ENCODE results near the gene KRTAP12-3. TPM values are rescaled to one million over a fixed set of nuclear protein-coding genes. Genes with fewer than 3 reads are reported as not detected.
"Not testable (repeated sequence)": the region's sequence is repeated elsewhere in the genome, so short reads cannot be mapped to it uniquely, and the experiment has no call there.

KRTAP12-3 gene
- total RNA-seq, 1 donor, result not detected

- no peak for DNase-seq (ENCODE audit: low read depth)
- no peak for TF ChIP-seq CTCF (IDR thresholded peaks at IDR 0.05; ENCODE audit: insufficient read depth, low read depth, low read length)
- H3K4me3 ChIP-seq (ENCODE audit: low read depth, low read length), result no peak overlapping the region
Observed at GRCh38 chr21:44695641-44696040, 37.9 kb downstream of the KRTAP12-3 start.

DNA sequence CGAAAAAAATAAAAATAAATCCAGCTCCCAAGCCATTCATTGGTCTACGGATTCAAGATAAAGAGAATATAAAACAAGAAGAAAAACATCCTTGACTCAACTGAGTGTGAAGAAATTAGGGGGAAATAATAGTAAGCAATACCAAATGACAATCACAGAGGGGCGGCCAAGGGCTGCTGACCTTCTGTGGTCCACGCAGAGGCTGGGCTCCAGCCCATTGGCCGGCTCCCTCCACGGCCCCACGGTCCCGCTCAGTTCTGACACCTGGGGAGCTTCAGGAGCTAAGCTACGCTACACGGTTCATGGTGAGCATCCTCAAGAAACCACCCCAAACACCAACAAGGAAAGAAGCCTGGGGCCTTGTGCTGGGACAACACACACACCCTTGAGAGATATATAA, 38.8 kb downstream of the KRTAP12-3 start:
- no peak for TF ChIP-seq CTCF (IDR thresholded peaks at IDR 0.05; ENCODE audit: insufficient read depth, low read depth, low read length)
- DNase-seq (ENCODE audit: low read depth), result no peak
- no peak overlapping the region for H3K4me3 ChIP-seq (ENCODE audit: low read depth, low read length)

GRCh38 chr21:44697172-44697810, 39.6 kb downstream of the KRTAP12-3 start, which contains the start of gene KRTAP10-12:
Gene KRTAP10-12, plus strand, starts transcription at chr21:44697172. Its CDS starts 30 bp downstream, at chr21:44697202.
- DNase-seq (ENCODE audit: low read depth); H3K4me3 ChIP-seq (ENCODE audit: low read depth, low read length): not testable (repeated sequence)

DNA sequence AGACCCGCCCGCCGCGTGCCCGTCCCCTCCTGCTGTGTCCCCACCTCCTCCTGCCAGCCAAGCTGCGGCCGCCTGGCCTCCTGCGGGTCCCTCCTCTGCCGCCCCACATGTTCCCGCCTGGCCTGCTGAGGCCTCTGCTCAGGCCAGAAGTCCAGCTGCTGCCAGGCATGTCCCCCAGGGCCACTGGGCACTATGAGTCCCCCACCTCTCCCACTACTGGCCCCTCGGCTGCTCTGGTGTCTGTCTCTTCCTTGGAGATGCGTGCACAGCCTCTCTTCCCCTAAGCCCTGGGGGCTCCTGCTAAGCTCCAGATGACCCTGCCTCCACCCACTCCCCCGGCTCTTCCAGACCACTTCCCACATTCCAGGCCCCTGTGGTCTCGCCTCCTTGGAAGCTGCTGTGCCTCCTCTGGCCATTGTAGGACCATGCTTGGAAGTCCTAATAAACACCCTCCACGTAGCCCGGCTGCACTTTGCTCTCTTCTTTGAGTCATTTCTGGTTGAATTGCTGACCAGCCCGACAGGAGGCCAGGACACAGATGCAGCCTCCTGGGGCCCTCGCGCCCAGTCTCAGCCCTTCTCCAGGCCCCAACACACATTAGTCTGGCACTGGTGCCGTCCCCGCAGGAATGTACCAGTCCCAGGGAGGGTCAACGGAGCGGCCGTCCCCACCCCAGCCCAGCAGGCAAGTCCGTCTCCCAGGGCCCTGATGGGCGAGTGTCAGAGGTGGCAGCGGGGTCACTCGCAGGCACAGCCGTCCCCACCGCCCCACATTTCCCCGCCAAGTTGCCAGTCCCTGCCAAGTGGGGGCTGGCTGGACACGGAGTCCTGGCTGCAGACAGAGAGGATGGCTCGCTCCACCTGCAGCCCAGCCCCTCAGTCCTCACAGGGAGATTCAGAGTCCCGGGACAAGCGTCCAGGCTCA, 40.3 kb downstream of the KRTAP12-3 start:
- no peak for TF ChIP-seq CTCF (IDR thresholded peaks at IDR 0.05; ENCODE audit: insufficient read depth, low read depth, low read length)
- DNase-seq (ENCODE audit: low read depth), result no peak
- H3K4me3 ChIP-seq (ENCODE audit: low read depth, low read length), result no peak overlapping the region

GRCh38 chr21:44699502-44700001, 41.8 kb downstream of the KRTAP12-3 start:
- no peak for TF ChIP-seq CTCF (IDR thresholded peaks at IDR 0.05; ENCODE audit: insufficient read depth, low read depth, low read length)
- no peak overlapping the region for H3K4me3 ChIP-seq (ENCODE audit: low read depth, low read length)
- DNase-seq (ENCODE audit: low read depth), result no peak

GRCh38 chr21:44700101-44701022, 42.6 kb downstream of the KRTAP12-3 start:
- TF ChIP-seq CTCF (IDR thresholded peaks at IDR 0.05; ENCODE audit: insufficient read depth, low read depth, low read length), result no peak
- no peak overlapping the region for H3K4me3 ChIP-seq (ENCODE audit: low read depth, low read length)
- no peak for DNase-seq (ENCODE audit: low read depth)

All from fibroblast of villous mesenchyme (primary cell).